GM23338 (cell line): ENCODE results near the gene BUB1B.

ENCODE experiments used
- CREB1 ChIP-seq: fragments of 250-450 bp; sonication (Bioruptor Pico); IDR thresholded peaks from 2 replicates; pipeline ENCODE4 v1.5.0; 2020; ENCODE audit warnings: low read depth, mild to moderate bottlenecking, moderate library complexity
- EZH2 ChIP-seq: fragments of 200-600 bp; sonication (generic); IDR thresholded peaks from one replicate; pipeline ENCODE4 v1.8.0; 2017; ENCODE audit warnings: antibody characterized with exemption, mild to moderate bottlenecking, low read depth; ENCODE audit not compliant: unreplicated experiment
- EZH2phosphoT487 ChIP-seq: fragments of 200-600 bp; sonication (generic); IDR thresholded peaks from one replicate; pipeline ENCODE4 v1.8.1; 2018; ENCODE audit warnings: antibody characterized with exemption; ENCODE audit not compliant: unreplicated experiment
- JUNB ChIP-seq: IDR thresholded peaks from one replicate; pipeline ENCODE4 v1.6.1; 2016; ENCODE audit warnings: antibody characterized with exemption; ENCODE audit not compliant: unreplicated experiment
- NANOG ChIP-seq: IDR thresholded peaks from 2 replicates; pipeline ENCODE4 v1.6.1; 2016; ENCODE audit warnings: antibody characterized with exemption, borderline replicate concordance
- POLR2AphosphoS5 ChIP-seq: IDR thresholded peaks from 2 replicates; pipeline ENCODE4 v1.6.1; 2016; ENCODE audit warnings: antibody characterized with exemption, low read depth
- STAT1 ChIP-seq: IDR thresholded peaks from one replicate; pipeline ENCODE4 v1.6.1; 2016; ENCODE audit warnings: antibody characterized with exemption; ENCODE audit not compliant: unreplicated experiment
- ZNF114 ChIP-seq: fragments of 250-450 bp; sonication (Bioruptor Pico); IDR thresholded peaks from 2 replicates; pipeline ENCODE4 v1.5.0; 2020; ENCODE audit warnings: mild to moderate bottlenecking, moderate library complexity
- TF ChIP-seq, protein P1 (sequence below), 2 experiments: fragments of 200-600 bp in 1 of 2; sonication (generic) in 1 of 2; conservative IDR thresholded peaks; 2 replicates each; pipeline versions ENCODE4 v1.5.1 to v1.6.1; 2016 to 2017; ENCODE audit warnings: antibody characterized with exemption in 2 of 2, low read depth in 2 of 2, mild to moderate bottlenecking in 2 of 2, moderate library complexity in 1 of 2
- TF ChIP-seq, protein P2 (sequence below): IDR thresholded peaks from one replicate; pipeline ENCODE4 v1.6.1; 2018; ENCODE audit warnings: antibody characterized with exemption; ENCODE audit not compliant: unreplicated experiment

DNA sequence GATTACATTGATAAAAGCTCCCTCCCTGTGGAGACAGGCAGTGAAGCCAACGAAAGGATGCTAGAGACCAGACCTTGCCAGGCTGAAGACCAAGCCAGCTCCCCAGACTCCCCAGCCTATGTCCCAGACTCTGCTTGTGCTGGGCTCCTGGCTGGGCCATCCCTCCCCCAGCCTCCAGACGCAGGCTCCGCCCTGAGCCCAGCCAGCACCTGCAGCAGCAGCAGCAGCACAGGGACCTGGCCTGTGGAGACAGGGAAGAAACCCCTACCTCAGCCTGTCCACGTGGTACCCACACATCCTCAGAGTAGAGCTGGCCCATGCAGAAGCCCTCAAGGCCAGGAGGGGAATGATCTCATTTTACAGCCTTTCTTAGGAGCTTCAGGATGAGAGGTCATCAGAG lies 108.7 kb downstream of the BUB1B start:
- TF ChIP-seq, protein P1, sequence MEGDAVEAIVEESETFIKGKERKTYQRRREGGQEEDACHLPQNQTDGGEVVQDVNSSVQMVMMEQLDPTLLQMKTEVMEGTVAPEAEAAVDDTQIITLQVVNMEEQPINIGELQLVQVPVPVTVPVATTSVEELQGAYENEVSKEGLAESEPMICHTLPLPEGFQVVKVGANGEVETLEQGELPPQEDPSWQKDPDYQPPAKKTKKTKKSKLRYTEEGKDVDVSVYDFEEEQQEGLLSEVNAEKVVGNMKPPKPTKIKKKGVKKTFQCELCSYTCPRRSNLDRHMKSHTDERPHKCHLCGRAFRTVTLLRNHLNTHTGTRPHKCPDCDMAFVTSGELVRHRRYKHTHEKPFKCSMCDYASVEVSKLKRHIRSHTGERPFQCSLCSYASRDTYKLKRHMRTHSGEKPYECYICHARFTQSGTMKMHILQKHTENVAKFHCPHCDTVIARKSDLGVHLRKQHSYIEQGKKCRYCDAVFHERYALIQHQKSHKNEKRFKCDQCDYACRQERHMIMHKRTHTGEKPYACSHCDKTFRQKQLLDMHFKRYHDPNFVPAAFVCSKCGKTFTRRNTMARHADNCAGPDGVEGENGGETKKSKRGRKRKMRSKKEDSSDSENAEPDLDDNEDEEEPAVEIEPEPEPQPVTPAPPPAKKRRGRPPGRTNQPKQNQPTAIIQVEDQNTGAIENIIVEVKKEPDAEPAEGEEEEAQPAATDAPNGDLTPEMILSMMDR (conservative IDR thresholded peaks at IDR 0.05; ENCODE audit: low read depth in 2 of 2) = no peak
- no peak for TF ChIP-seq EZH2phosphoT487
- TF ChIP-seq EZH2 = no peak
- no peak for TF ChIP-seq STAT1
- TF ChIP-seq POLR2AphosphoS5 = no peak
- TF ChIP-seq, protein P2, sequence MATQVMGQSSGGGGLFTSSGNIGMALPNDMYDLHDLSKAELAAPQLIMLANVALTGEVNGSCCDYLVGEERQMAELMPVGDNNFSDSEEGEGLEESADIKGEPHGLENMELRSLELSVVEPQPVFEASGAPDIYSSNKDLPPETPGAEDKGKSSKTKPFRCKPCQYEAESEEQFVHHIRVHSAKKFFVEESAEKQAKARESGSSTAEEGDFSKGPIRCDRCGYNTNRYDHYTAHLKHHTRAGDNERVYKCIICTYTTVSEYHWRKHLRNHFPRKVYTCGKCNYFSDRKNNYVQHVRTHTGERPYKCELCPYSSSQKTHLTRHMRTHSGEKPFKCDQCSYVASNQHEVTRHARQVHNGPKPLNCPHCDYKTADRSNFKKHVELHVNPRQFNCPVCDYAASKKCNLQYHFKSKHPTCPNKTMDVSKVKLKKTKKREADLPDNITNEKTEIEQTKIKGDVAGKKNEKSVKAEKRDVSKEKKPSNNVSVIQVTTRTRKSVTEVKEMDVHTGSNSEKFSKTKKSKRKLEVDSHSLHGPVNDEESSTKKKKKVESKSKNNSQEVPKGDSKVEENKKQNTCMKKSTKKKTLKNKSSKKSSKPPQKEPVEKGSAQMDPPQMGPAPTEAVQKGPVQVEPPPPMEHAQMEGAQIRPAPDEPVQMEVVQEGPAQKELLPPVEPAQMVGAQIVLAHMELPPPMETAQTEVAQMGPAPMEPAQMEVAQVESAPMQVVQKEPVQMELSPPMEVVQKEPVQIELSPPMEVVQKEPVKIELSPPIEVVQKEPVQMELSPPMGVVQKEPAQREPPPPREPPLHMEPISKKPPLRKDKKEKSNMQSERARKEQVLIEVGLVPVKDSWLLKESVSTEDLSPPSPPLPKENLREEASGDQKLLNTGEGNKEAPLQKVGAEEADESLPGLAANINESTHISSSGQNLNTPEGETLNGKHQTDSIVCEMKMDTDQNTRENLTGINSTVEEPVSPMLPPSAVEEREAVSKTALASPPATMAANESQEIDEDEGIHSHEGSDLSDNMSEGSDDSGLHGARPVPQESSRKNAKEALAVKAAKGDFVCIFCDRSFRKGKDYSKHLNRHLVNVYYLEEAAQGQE = no peak
- TF ChIP-seq CREB1 (CRISPR knock-in tag) = no peak
- no peak for TF ChIP-seq JUNB
- no peak for TF ChIP-seq ZNF114 (CRISPR knock-in tag)
- TF ChIP-seq NANOG = no peak
